ENCODE results near the gene NAALADL2.

DNA sequence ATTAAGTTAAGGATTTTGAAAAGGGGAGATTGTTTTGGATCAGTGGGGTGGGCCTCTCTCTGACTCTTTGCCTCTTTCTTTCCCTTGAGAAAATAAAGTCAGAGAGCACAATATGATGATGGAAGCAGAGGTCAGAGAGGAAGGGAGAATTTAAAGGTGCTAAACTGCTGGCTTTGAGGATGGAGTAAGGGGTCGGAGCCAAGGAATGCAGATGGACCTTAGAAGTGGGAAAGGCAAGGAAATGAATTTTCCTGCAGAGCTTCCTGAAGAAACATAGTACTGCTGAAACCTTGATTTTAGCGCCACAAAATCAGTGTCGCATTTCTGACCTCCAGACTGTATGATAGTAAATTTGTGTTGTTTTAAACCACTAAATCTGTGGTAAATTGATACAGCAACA, 317.4 kb downstream of the NAALADL2 start:
- TF ChIP-seq EZH2 (IDR thresholded peaks at IDR 0.05) (no peak), POLR2AphosphoS5 (IDR thresholded peaks at IDR 0.05; ENCODE audit: borderline replicate concordance, low read depth, low read length) (no peak), FOXP2 (optimal IDR thresholded peaks at IDR 0.05; ENCODE audit: control extremely low read depth, extremely low read length, insufficient read depth) (no peak)
